ENCODE data around the gene SOX2. TPM values are rescaled to one million over a fixed set of nuclear protein-coding genes. Genes with fewer than 3 reads are reported as not detected.

Gene SOX2
- total and polyA plus RNA-seq, 2 donors (not counting 1 experiment from before 2014, with no cell fraction given): not detected

GRCh38 chr3:181726351-181727330 is 14.9 kb downstream of the SOX2 start:
- Histone ChIP-seq H3K4me2 (replicated peaks; ENCODE audit: low read depth, low read length, poor library complexity, severe bottlenecking) (peak overlapping the region; percentile 78), H3K9me3 (ENCODE audit: control extremely low read depth in 1 of 3, control insufficient read depth in 2 of 3, insufficient read depth in 1 of 3, low read length in 2 of 3) (peaks cover 3 to 38% (median 8%) of the 10 kb centered on the region in 3 donors), H2AFZ (ENCODE audit: insufficient read depth, low read depth, low read length, poor library complexity, severe bottlenecking) (peak overlapping the region; percentile 30), H3K4me3 (ENCODE audit: control extremely low read depth in 1 of 5, extremely low read depth in 1 of 5, insufficient read depth in 1 of 5, low read depth in 2 of 5, low read length in 4 of 5) (peak overlapping the region; percentile 25 to 64 (median 48)), H3K4me1 (ENCODE audit: control insufficient read depth in 2 of 2, insufficient read depth in 2 of 2, low read length in 2 of 2) (peaks cover 17 to 18% of the 10 kb centered on the region in 2 donors), H4K20me1 (ENCODE audit: control insufficient read depth, insufficient read depth, low read length, poor library complexity, severe bottlenecking) (no peaks in the 10 kb centered on the region), H3K79me2 (ENCODE audit: control insufficient read depth, insufficient read depth, low read length) (no peaks in the 10 kb centered on the region), H3K36me3 (replicated peaks in 1 of 2; ENCODE audit: control extremely low read depth in 1 of 2, control insufficient read depth in 1 of 2, extremely low read depth in 1 of 2, insufficient read depth in 2 of 2, low read length in 1 of 2) (no peaks in the 10 kb centered on the region), H3K9ac (ENCODE audit: low read length) (peak overlapping the region; percentile 63), H3K27ac (ENCODE audit: low read length in 2 of 2) (no peak overlapping the region), H3K27me3 (replicated peaks in 1 of 4; ENCODE audit: control extremely low read depth in 1 of 4, control insufficient read depth in 3 of 4, insufficient read depth in 4 of 4, low read length in 3 of 4) (peaks cover 0 to 87% (median 78%) of the 10 kb centered on the region in 4 experiments)
- DNase-seq (peak; percentile 43), ATAC-seq (ENCODE audit: low read depth) (no peak)
- ChIA-PET CTCF (interaction anchor here (0.9 to 1.5 kb wide), 3 partner anchors 9 to 25 kb away, joined by 3 to 4 read pairs (median 3); no protein-coding TSS in a partner anchor), POLR2A (interaction anchor here (0.6 kb wide), 1 partner anchor 25 kb away, joined by 3 read pairs; no protein-coding TSS in a partner anchor)
- Mint-ChIP-seq H3K9me3 (ENCODE audit: insufficient read depth) (peaks cover 3% of the 10 kb centered on the region), H3K27me3 (peaks cover 96% of the 10 kb centered on the region), H3K27ac (peak overlapping the region; percentile 73), H3K4me3 (peak overlapping the region; percentile 89), H3K4me1 (peaks cover 12% of the 10 kb centered on the region)
- WGBS (ENCODE audit: insufficient coverage): 8% methylated on average over 47 of the region's 62 CpGs
- TF ChIP-seq EZH2 (IDR thresholded peaks at IDR 0.05; ENCODE audit: borderline replicate concordance, insufficient read depth, low read depth, low read length, poor library complexity, severe bottlenecking) (no peak), CTCF (IDR thresholded peaks at IDR 0.05) (no peak)
- intact Hi-C loops (cut with micrococcal nuclease): loop anchor here (5.0 kb wide), 1 partner anchor 34 kb away; no protein-coding TSS in a partner anchor

Data from B cell (primary cell).